ENCODE results near the gene ZGPAT.
"Not testable (repeated sequence)": the region's sequence is repeated elsewhere in the genome, so short reads cannot be mapped to it uniquely, and the experiment has no call there.

ZGPAT gene

DNA sequence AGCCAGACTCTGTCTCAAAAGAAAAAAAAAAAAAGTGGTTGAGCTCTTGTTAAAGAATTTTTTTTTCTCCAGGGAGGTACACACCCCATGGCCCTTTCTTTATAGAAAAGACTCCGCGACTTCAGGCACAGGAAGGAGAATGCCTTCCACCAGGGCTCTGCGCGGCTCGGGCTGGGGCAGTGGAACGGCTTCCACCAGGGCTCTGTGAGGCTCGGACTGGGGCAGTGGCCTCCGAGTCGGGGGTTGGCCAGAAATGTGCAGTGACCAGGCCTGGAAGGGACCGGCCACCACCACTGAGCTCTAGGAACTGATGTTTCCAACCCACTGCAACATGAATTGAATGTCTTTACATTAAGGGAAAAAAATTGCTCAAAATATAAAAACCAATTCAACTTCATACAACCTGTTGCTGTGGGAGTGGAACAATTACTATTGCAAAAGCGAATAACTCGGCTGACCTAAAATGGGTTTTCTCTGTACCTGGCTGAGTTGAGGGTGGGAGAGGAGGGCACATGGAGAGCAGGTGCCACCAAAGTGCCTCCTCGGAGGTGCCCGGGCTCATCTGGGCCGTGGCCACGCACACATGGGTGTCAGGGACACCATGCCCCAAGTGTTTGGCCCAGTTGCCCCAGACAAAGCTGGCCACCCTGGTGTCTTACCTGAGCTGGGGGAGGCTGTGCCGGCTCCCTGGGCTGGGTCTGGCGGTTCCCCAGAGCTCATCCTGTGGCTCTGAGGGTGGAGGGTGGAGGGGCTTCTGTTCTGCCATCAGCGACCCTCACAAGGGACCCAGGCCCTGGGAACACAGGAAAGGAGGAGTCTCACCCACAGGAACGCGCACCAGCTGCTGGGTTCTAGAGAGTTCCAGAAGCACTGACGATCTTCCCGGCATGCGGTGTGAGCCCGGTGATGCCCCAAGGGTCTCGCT, 61.0 kb downstream of the ZGPAT start:
- DNase-seq: no peak

DNA sequence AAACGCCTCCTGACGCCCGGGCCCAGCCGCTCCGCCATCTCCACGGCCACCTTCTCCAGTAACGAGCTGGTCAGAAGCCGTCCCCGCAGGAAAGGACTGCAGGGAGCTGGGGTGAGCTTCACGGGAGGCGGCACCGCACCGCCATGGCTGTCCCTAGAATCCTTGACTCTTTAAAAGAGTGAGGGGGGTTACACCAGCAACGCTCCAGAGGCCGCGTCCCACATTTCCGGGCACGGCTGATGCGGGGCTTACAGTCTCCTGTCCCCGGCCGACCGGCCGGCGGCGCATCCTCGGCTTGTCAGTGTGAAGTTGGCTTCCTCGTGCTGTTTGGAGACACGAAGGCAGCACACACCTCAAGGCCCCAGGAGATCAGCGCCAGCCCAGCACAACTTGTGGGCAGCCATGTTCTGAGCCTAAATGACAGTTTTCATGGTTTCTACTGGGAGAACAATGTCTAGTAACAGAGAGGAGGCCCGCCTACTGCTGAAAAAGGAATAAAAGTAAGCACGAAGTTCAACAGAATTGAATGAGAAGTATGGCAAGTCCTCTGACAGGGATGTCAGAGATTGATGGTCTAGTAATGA, 62.1 kb downstream of the ZGPAT start:
- no peak for DNase-seq

DNA sequence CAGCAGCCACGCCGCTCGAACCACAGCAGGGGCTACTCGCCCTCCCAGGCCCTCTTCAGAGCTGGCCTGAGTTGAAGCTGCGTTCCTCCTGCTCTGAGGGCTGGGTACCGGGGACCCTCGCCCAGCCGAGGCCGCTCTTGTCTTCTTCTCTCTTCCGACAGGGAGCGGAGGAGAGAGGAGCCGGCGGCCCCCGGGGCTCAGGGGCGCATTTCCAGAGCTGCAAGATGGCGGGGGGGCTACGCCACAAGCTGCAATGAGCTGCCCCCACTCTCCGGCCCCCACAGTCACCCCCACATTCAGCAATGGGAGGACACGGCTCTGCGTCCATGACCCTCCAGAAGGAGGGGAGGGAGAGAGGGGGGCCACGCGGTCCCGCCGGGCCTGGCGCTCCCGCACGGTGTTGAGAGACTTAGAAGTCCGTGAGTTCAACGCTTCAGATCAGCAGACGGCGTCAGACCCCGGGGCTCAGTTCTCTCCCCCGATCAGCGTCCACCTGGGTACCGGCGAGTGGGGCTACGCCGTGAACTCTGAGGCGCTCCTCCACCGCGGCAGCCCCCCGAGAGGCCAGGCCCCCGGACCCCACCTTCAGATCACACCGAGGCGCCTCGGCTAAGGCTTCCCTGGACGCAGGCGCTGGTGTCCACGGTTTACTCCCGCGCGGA, 63.3 kb downstream of the ZGPAT start:
- no peak for DNase-seq

DNA sequence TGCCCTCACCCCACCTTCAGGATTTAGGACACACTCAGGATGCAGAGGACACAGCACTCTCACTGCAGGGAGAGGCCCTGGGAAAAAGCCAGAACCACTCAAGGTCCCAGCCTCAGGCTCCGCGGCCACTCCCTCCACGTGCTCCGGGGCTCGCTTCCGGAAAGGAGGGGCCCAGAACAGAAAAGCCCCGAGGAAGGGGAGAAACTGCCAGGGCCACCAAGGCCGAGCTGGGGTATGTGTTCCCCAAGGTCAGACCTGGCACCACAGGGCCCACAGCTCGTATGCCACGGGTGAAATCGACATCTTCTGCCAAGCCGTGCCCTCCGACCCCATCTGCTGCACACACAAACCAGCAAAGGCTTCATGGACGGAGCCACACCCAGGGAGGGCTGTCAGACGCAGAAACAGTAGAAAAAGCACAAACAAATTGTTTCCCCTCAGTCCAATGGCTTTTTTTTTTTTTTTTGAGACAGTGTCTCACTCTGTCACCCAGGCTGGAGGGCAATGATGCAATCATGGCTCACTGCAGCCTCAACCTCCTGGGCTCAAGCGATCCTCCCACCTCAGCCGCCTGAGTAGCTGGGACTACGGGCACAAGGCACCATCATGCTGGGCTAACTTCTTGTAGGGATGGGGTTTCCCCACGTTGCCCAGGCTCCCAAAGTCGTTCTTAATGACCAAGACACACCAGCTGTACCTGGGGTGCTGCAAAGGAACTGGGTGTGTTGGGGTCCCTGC, 65.1 kb downstream of the ZGPAT start:
- DNase-seq: no peak

DNA sequence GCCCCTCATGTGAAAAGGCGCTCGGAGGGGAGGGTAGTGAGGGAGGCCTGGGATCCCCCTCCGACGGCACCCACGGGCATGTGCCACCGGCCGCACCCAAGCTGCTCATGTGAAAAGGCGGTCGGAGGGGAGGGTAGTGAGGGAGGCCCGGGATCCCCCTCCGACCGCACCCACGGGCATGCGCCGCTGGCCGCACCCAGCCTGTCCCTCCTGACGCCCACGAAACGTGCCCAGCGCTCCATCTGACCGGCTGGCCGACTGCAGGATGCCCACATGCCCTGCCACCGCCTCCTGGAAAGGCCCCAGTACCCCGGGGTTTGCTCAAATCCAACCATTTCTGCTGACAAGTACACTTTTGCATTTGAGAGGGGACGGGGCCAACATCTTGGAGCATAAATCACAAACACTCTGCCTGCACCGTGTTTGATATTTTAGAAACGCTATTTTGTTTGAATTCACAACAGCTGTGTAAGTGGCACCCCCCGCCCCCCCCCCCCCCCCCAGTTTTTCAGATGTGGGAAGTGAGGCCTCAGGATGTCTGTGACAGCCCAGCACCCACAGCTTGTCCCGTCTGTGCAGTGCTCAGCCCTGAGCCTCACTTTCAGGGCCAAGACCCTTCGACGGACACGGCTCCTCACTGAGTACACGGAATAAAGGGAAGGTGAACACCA, 65.9 kb downstream of the ZGPAT start:
- DNase-seq: no peak

DNA sequence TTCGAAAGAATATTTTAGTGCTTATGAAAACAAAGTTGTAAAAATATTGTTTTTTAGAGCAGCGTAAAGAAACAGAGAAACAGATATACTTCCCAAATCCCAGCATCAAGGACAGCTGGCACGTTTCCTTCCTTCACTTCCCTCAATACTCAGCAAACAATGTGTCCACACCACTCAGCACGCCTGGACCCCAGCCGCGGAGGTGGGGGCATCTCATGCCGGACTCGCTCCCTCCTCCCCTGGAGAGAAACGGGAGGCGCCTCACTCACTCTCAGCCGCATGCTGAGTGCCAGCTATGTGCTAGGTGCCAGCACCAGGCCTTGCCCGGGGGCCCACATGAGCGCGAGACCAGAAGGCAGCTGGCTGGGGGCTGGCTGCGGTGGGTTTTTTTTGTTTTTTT, 66.5 kb downstream of the ZGPAT start:
- no peak for DNase-seq

DNA sequence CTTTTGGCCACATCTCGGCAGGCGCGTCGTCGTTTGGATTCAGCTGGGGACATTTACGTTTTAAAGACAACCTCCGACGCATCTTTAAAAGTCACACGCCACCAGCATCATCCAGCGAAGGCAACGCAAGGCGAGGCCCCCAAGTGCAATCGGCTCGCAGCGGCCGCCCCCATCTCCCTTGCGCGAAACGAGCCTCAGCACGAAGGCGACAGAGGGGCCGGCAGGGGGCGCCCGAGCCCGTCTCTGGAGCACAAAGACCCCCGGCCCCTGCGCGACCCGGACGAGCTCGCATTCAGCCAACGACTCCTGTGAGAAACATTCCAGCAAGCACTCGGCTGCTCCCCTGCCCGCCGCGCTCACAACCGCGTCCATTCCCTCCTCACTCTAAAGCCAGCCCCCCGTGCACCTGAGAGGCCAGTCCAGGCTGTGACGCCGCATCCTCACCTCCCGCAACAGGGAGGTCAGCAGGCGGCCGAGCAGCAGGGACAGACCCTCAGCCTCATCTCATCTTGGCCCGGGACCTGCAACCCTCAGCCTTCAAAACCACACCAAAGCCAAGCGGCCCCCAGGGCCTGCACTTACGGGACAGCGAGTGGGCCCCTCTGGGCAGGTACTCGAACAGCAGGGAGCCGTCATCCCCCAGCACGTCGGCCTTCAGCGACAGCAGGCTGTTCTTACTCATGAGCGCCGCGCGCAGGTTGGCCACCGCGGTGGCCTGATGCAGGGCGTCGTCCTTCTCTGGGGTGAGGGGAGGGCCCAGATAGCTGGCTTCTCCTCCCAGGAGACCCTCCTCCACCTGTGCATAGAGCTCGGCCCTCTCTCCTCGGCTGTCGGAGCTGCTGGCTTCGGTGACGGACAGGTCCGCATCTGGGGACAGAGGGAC, 67.5 kb downstream of the ZGPAT start:
- DNase-seq: no peak

DNA sequence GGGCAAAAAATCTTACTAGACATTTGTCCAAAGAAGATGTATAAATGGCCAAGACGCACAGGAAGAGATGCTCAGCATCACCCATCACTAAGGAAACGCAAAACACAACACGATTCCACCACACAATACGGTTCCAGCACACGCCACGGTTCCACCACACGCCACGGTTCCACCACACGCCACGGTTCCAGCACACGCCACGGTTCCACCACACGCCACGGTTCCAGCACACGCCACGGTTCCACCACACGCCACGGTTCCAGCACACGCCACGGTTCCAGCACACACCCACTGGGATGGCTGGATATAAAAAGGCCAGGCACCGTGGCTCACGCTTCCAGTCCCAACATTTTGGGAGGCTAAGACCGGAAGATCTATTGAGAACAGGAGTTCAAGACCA, 69.0 kb downstream of the ZGPAT start:
- not testable (repeated sequence) for DNase-seq

DNA sequence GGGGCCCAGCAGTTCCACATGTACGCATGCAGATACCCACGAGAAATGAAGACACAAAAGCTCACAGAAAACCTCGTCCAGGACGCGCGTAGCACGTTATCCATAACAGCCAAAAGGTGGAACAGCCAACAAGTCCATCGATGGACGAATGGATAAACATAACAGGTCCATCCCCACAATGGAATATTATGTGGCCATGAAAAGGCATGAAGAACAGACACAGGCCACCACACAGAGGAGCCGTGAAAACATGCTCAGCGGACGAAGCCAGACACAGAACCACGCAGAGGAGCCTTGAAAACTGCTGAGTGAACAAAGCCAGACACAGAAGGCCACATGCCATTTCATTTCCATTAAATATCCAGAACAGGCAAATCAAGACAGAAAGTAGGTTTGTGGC, 69.8 kb downstream of the ZGPAT start:
- no peak for DNase-seq

DNA sequence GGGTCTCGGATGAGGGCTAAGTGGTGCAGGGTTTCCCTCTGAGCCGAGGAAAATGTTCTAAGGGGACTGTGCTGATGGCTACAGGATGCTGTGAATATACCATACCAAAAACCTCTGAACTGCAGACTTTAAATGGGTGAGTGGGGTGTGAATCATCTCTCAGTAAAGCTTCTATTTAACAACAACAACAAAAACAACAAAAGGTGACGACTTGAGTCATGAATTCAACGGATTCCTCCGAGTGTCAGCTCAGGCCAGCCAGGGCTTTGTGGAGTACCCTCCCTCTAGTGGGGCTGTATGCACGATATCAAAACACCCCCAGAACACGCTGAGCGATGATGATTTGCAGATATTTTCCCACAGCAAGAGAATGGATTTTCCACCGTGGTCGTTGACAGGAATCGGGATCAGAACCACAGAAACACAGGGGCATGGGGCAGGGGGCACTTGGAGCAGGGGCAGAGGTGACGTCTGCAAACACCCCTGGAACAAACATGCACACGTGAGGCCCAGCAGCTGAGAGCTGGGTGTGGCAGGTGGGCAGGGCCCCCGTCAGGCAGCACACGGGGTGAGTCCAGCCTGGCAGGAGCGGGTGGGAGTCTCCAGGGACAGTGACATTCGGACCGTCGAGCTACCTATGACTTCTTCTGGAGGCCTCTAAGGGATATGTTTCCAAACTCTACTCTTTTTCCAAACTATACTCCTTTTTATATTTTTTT, 70.4 kb downstream of the ZGPAT start:
- no peak for DNase-seq

DNA sequence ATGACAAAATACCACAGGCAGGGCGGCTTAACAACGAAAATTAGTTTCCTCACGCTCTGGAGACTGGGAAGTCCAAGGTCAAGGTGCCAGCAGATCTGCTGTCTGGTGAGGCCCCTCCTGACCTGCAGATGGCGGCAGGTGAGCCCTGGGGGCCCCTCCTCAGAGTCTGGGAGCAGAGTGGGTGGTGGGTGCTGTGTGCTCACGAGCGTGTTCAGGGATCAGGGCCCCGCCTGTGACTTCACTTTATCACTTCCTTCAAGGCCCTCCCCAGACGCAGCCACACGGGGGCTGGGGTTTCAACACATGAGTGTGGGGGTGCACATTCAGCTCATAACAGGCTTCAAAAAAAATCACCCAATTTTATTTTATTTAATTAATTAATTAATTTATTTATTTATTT, 71.0 kb downstream of the ZGPAT start:
- no peak for DNase-seq

DNA sequence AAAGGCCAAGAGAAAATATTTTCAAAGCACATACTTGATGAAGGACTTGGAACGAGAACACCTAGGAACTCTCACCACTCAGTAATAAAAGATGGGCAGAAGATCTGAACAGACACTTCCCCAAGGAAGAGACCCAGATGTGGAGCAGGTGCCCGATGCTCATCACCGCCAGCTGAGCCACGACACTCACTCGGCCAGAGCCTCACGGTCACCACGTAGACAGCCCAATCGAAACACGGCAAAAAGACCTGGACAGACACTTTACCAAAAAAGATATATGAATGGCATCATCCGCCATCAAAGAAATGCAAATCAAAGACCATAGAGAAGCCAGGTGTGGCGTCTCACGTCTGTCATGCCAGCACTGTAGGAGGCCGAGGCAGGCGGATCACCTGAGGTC, 73.3 kb downstream of the ZGPAT start:
- DNase-seq: no peak

DNA sequence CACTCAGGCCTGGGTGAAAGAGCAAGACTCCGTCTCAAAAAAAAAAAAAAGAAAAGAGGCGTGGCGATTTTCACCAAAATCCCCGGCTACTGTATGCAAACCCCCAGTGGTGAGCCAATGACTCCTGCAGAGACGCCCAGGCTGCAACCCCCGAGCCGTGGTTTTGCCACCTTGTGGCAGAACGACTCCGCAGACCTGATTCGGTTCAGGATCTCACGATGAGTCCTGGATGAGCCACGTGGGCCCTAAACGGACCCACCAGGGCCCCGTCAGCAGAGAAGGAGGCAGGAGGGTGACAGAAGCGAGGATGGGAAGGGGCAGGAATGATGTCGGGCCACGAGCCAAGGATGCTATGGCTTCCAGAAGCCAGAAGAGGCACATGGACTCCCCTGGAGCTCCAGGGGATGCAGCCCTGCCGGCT, 74.2 kb downstream of the ZGPAT start:
- no peak for DNase-seq

DNA sequence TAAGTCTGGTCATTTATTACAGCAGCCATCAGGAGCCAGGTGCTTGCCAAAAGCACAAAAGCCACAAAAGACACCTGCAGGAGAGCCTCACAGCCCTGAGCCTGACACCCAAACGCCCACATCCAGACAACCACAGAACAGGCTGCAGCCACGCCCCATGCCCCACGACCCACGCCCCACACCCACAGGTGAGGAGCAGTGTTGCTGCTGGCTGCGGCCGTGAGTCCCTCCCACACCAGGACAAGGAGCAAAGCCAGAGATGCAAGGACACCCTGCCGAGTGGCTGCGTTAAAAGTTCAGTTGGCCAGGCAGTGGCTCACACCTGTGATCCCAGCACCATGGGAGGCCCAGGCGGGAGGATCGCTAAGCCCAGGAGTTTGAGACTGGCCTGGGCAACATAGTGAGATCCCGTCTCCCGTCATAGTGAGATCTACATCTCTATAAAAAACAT, 74.7 kb downstream of the ZGPAT start:
- no peak for DNase-seq

DNA sequence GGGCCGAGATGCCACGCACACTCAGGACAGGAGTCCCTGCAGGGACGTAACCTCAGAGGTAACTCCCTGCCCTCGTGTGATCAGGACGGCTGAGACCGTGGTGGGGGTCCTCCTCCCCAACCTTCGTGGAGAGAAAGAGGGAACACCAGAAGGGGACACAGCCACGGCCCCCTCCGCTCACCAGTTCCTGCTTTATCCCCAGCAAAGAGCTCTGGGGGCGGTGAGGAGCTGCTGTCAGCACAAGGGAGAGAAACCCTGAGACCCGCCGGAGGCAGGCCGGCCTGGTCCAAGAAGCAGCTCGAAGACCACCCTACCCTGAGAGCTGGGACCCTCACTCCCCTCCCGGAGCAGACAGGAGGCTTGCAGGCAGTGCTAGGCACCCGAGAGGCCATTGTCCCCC, 76.1 kb downstream of the ZGPAT start:
- no peak for DNase-seq

DNA sequence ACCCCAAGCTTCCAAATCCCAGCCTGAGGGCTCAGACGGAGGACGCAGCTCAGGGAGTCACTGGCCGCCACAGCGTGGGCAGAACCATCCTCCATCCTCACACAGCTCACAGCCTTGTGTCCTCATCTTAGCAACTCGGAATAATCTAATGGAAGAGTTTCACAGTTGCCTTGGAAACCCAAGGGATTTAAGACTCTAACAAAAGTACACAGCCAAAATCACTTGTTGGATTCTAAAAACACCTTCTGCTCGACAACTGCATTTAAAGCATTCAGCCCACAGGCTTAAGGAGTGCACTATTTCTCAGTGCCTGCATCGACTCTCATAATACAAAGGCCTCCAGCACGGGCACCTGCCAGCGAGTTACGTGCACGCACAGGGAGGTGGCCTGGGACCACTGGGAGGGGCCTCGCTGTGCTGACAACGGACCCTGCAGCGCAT, 77.9 kb downstream of the ZGPAT start:
- no peak for DNase-seq
